ENCODE data around the gene HNRNPR.
"Not testable (repeated sequence)": the region's sequence is repeated elsewhere in the genome, so short reads cannot be mapped to it uniquely, and the experiment has no call there.

DNA sequence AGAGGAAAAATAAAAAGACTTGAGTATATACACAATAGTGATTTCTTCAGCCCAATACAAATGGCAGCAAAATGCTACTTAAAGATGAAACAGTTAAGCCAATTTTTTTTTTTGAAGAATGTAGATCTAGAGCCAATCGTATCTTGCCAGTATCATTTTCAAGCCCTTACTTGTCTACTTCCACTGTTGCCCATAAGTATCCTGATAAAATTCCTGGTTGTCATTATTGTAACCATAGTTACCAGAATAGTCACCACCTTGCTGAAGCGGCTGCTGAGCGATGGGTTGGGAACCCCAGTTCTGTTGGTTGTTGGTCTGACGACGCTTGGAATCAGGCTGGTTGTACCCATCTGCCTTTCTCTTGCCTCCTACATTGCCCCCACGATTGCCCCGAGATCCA, 33.8 kb downstream of the HNRNPR start:
- TF ChIP-seq, protein P1, sequence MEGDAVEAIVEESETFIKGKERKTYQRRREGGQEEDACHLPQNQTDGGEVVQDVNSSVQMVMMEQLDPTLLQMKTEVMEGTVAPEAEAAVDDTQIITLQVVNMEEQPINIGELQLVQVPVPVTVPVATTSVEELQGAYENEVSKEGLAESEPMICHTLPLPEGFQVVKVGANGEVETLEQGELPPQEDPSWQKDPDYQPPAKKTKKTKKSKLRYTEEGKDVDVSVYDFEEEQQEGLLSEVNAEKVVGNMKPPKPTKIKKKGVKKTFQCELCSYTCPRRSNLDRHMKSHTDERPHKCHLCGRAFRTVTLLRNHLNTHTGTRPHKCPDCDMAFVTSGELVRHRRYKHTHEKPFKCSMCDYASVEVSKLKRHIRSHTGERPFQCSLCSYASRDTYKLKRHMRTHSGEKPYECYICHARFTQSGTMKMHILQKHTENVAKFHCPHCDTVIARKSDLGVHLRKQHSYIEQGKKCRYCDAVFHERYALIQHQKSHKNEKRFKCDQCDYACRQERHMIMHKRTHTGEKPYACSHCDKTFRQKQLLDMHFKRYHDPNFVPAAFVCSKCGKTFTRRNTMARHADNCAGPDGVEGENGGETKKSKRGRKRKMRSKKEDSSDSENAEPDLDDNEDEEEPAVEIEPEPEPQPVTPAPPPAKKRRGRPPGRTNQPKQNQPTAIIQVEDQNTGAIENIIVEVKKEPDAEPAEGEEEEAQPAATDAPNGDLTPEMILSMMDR (optimal IDR thresholded peaks at IDR 0.05 in 1 of 3, IDR thresholded peaks at IDR 0.05 in 1 of 3, conservative IDR thresholded peaks at IDR 0.05 in 1 of 3; ENCODE audit: extremely low read depth in 1 of 3, insufficient read depth in 2 of 3, low read length in 3 of 3) = not testable (repeated sequence)
- not testable (repeated sequence) for TF ChIP-seq EZH2 (IDR thresholded peaks at IDR 0.05; ENCODE audit: low read length)
